Measurements from ENCODE around the gene STK24. TPM values are rescaled to one million over a fixed set of nuclear protein-coding genes. Genes with fewer than 3 reads are reported as not detected.
A peak's percentile ranks its signal among the peaks of the same experiment; 100 is the strongest.

Gene STK24
- total RNA-seq, 1 donor, result 56.6 TPM

DNA sequence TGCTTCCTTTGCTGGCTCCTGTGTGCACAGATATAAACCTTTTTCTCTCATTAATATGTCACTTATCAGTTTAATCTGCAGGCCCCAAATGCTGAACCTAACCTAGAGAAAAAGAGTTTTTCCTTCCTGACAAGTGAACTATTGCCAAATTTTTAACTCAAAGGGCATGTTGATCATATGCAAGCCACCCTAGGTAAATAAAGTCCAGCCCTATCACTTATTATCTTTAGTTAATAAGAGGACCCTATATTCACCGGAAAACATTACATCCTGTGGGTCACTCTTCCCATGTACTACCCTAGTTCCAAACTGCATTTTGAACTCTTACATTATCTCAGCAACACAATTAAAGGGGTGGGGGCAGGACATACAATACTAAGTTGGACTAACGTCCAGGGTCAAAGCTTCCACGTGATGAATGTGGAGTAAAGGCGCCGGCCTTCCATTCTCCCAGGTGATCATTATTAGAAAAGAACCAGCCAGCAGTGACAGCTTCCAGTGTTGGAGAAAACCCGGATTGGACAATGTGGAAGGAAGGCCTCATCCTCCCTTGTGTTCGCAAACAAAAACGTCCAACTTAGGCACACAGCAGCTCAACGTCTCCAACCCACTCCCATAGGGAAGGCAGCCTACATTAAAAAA lies 86.6 kb downstream of the STK24 start:
- TF ChIP-seq, protein P1, sequence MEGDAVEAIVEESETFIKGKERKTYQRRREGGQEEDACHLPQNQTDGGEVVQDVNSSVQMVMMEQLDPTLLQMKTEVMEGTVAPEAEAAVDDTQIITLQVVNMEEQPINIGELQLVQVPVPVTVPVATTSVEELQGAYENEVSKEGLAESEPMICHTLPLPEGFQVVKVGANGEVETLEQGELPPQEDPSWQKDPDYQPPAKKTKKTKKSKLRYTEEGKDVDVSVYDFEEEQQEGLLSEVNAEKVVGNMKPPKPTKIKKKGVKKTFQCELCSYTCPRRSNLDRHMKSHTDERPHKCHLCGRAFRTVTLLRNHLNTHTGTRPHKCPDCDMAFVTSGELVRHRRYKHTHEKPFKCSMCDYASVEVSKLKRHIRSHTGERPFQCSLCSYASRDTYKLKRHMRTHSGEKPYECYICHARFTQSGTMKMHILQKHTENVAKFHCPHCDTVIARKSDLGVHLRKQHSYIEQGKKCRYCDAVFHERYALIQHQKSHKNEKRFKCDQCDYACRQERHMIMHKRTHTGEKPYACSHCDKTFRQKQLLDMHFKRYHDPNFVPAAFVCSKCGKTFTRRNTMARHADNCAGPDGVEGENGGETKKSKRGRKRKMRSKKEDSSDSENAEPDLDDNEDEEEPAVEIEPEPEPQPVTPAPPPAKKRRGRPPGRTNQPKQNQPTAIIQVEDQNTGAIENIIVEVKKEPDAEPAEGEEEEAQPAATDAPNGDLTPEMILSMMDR (IDR thresholded peaks at IDR 0.05; ENCODE audit: insufficient read depth, low read depth, low read length), result no peak
- H3K4me3 ChIP-seq (ENCODE audit: low read depth, low read length), result no peak overlapping the region
- no peak for DNase-seq (ENCODE audit: low read depth)

DNA sequence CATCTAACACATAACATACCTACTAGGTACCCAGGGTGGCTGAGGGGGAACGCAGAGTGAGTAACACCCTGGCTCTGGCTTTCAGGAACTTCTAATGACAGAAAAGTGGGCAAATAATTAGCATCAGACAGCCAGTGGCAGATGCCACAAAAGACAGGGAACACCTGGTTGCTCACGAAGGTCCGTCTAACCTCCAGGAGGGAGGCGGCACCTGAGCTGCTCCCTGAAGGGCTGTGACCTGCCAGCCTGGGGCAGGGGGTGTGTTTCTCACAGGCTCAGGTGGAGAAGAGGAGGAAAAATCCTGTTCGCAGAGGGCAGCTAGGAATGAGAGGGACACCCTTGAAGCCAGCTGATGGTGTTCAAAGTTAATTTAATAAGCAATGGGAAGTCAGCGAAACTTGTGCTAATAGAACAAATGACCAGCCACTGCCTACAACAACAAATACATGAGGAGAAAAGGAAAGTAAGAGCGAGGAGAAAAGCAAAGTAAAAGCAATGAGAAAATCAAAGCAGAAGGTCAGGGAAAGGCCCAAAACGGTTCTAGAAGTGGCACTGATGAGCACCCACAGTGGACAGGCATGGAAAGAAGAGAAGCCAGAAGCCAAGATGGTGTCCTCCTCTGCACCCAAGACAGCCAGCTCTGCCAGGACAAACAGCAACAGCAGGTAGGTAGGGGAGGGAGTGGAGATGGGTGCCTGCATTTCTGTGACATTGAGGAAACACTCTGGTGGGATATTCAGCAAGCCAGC lies 87.3 kb downstream of the STK24 start:
- no peak overlapping the region for H3K4me3 ChIP-seq (ENCODE audit: low read depth, low read length)
- TF ChIP-seq, protein P1 (IDR thresholded peaks at IDR 0.05; ENCODE audit: insufficient read depth, low read depth, low read length), result no peak
- DNase-seq (ENCODE audit: low read depth), result no peak

DNA sequence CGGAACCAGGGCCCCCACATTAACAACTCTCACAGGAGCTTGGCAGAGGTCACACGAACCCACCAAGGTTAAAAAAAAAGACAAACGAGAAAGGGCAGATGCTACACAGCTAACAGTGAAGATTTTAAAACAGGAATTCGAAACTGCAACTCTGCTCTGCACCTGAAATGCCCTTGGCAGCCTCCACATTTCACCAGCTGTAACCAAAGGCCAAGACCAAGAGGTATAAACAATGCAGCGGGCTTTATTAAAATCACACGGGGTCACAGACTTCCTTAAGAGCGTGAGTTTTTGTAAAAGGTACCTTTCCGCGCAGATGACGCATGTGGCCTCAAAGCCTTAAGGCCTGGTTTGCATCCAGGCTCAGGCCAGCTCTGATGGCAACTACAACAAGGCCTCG lies 88.2 kb downstream of the STK24 start:
- no peak for DNase-seq (ENCODE audit: low read depth)
- H3K4me3 ChIP-seq (ENCODE audit: low read depth, low read length), result no peak overlapping the region

DNA sequence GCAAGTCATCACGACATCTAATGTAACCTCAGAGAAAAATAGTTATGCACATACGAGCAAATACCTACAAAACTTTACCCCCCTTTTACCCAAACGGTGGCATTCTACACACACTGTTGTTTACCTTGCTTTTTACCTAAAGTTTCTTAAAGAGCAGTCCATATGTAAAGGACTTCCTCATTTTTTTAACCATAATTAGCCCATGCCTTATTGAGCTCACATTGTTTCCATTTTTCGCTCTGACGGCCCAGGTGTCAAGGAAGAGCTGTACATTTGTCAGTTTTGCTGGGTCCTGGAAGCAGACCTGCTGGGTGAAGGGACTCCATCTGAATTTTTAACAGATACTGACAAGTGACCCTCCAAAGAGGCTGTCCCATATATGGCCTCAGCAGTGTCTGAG lies 89.4 kb downstream of the STK24 start:
- DNase-seq (ENCODE audit: low read depth), result no peak
- H3K4me3 ChIP-seq (ENCODE audit: low read depth, low read length), result no peak overlapping the region
- TF ChIP-seq, protein P1 (IDR thresholded peaks at IDR 0.05; ENCODE audit: insufficient read depth, low read depth, low read length), result no peak

More for the DNA sequence above, 88.2 kb downstream of the STK24 start:
- TF ChIP-seq, protein P1 (IDR thresholded peaks at IDR 0.05; ENCODE audit: insufficient read depth, low read depth, low read length), result no peak

DNA sequence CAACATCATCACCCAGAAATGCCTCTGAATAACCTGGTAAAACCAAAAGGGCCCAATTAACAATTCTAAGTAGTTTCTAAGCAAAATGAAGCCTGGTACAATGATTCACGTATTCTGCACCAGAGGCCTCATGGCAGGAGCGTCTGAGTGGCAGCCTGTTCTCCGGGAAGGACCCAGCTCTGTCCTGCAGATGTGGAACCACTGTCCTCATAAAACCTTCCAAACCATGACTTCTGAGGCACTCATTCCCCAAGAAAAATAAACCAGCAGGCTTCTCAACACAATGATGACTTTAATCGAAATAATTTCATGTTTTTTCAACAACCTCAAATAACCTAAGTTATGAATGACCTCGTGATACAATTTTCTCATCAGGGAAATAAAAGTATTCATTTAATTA lies 89.9 kb downstream of the STK24 start:
- no peak overlapping the region for H3K4me3 ChIP-seq (ENCODE audit: low read depth, low read length)
- peak; percentile 31 for DNase-seq (ENCODE audit: low read depth)
- TF ChIP-seq, protein P1 (IDR thresholded peaks at IDR 0.05; ENCODE audit: insufficient read depth, low read depth, low read length), result no peak

DNA sequence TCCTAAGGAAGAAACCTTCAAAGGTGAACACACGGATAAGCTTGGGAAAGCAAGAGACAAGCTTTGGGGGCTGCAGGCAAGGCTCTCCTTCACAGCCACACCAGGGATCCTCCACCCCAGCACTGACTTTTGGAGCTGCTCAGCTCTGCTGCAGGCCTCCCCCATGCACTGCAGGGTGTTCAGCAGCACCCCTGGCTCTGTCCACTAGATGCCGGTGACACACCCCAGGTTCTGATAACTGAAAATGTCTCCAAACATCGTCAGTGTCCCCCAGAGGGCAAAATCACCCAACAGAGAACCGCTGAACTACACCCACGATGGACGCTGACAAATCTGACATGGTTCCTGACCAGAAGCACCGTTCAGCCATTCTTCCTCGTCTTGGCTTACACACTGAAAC lies 90.5 kb downstream of the STK24 start:
- no peak overlapping the region for H3K4me3 ChIP-seq (ENCODE audit: low read depth, low read length)
- TF ChIP-seq, protein P1 (IDR thresholded peaks at IDR 0.05; ENCODE audit: insufficient read depth, low read depth, low read length), result no peak
- DNase-seq (ENCODE audit: low read depth), result no peak

All from fibroblast of villous mesenchyme (primary cell).